GM12878 (cell line): Measurements from ENCODE around the gene DLK2. TPM values are rescaled to one million over a fixed set of nuclear protein-coding genes. Genes with fewer than 3 reads are reported as not detected.
"Not testable (repeated sequence)": the region's sequence is repeated elsewhere in the genome, so short reads cannot be mapped to it uniquely, and the experiment has no call there.

ENCODE experiments used
- ATAC-seq: fragments of 200-7000 bp; cut with Tn5 transposase; 3 replicates; pipeline ENCODE4 v1.9.1; 2020; ENCODE audit warnings: mild to moderate bottlenecking, moderate library complexity
- BruUV-seq: library from RNA; stranded (reverse); fragments of 400-500 nt; replicated peaks from 2 replicates; lab custom pipeline; 2021; lab: Mats Ljungman, UMichigan
- CTCF ChIA-PET: fragments of 300-600 bp; sonication (Branson Sonifier 250); formaldehyde crosslinking; extraction: SDS; loops from one replicate; lab custom pipeline; 2021; ENCODE audit warnings: inconsistent platforms; lab: Yijun Ruan, JAX
- POLR2A ChIA-PET: fragments of 350-600 bp; formaldehyde crosslinking; extraction: SDS; loops from one replicate; lab custom pipeline; 2021; ENCODE audit warnings: inconsistent platforms; lab: Charles Lee
- RAD21 ChIA-PET: fragments of 300-600 bp; sonication (Branson Sonifier 250); formaldehyde crosslinking; loops from one replicate; lab custom pipeline; 2023; ENCODE audit warnings: antibody characterized with exemption; ENCODE audit not compliant: unreplicated experiment; lab: Charles Lee
- SMC1A ChIA-PET: fragments of 300-600 bp; sonication (Branson Sonifier 250); formaldehyde crosslinking; loops from one replicate; lab custom pipeline; 2023; ENCODE audit not compliant: unreplicated experiment, uncharacterized antibody; lab: Charles Lee
- DNase-seq: peaks from one replicate; pipeline ENCODE4 v3.0.0-alpha.2; 2011; ENCODE audit warnings: low read depth, low spot score
- FAIRE-seq: peaks from 3 replicates; lab custom pipeline; 2011; peaks lifted over from hg19 to GRCh38; lab: Jason Lieb, UNC
- H2AFZ ChIP-seq: 2 replicates; pipeline ENCODE4 v1.6.0; 2011; ENCODE audit warnings: low read depth, low read length, control low read depth; ENCODE audit not compliant: control insufficient read depth
- H3K27ac ChIP-seq: 2 replicates; pipeline ENCODE4 v1.5.1; 2011; ENCODE audit warnings: control low read depth; ENCODE audit not compliant: control insufficient read depth, insufficient read depth
- H3K27me3 ChIP-seq, 2 experiments: replicated peaks in 1 of 2; 2 replicates each; pipeline versions ENCODE4 v1.6.0 to v1.6.1; 2011; ENCODE audit warnings: low read length in 1 of 2; ENCODE audit not compliant: control insufficient read depth in 2 of 2, insufficient read depth in 2 of 2
- H3K36me3 ChIP-seq, 2 experiments: 2 replicates each; pipeline ENCODE4 v1.5.1; 2011; ENCODE audit warnings: low read length in 1 of 2; ENCODE audit not compliant: control insufficient read depth in 2 of 2, insufficient read depth in 2 of 2
- H3K4me1 ChIP-seq: 2 replicates; pipeline ENCODE4 v1.6.1; 2011; ENCODE audit warnings: mild to moderate bottlenecking, low read length, moderate library complexity, mixed read lengths; ENCODE audit not compliant: control insufficient read depth, insufficient read depth
- H3K4me2 ChIP-seq: 2 replicates; pipeline ENCODE4 v1.6.0; 2011; ENCODE audit warnings: control low read depth; ENCODE audit not compliant: control insufficient read depth, insufficient read depth
- H3K4me3 ChIP-seq: fragments of 200-600 bp; sonication (generic); 2 replicates; pipeline ENCODE4 v1.5.1; 2016
- H3K79me2 ChIP-seq: 2 replicates; pipeline ENCODE4 v1.6.0; 2011; ENCODE audit warnings: low read length; ENCODE audit not compliant: control insufficient read depth, insufficient read depth
- H3K9ac ChIP-seq: 2 replicates; pipeline ENCODE4 v1.8.0; 2011; ENCODE audit warnings: low read length, control low read depth, mixed read lengths; ENCODE audit not compliant: control insufficient read depth, insufficient read depth
- H3K9me3 ChIP-seq: replicated peaks from 3 replicates; pipeline ENCODE4 v1.5.1; 2011; ENCODE audit warnings: mild to moderate bottlenecking, low read length; ENCODE audit not compliant: control insufficient read depth, insufficient read depth
- H4K20me1 ChIP-seq: 2 replicates; pipeline ENCODE4 v1.6.0; 2011; ENCODE audit not compliant: control insufficient read depth, insufficient read depth
- ATF7 ChIP-seq: fragments of 450-650 bp; IDR thresholded peaks from 2 replicates; pipeline ENCODE4 v1.6.1; 2016; ENCODE audit warnings: low read depth, mild to moderate bottlenecking
- BHLHE40 ChIP-seq, 2 experiments: fragments of 450-650 bp in 1 of 2; IDR thresholded peaks; 2 replicates each; pipeline ENCODE4 v1.6.1; 2011 to 2017; ENCODE audit warnings: low read depth in 2 of 2, borderline replicate concordance in 1 of 2, improper control_type of control experiment in 1 of 2, low read length in 1 of 2, mild to moderate bottlenecking in 1 of 2
- CBX5 ChIP-seq: sonication (generic); IDR thresholded peaks from 2 replicates; pipeline ENCODE4 v1.6.1; 2016; ENCODE audit warnings: low read depth, moderate library complexity, mild to moderate bottlenecking, inconsistent platforms
- EED ChIP-seq: sonication (generic); IDR thresholded peaks from 2 replicates; pipeline ENCODE4 v1.6.1; 2016; ENCODE audit warnings: antibody characterized with exemption, low read depth
- ETV6 ChIP-seq, 2 experiments: fragments of 450-650 bp in 1 of 2; IDR thresholded peaks in 1 of 2; conservative IDR thresholded peaks in 1 of 2; 2 replicates each; pipeline ENCODE4 v1.6.1; 2014; ENCODE audit warnings: antibody characterized with exemption in 1 of 2, borderline replicate concordance in 1 of 2, low read depth in 1 of 2, mild to moderate bottlenecking in 1 of 2, moderate library complexity in 1 of 2
- FOXM1 ChIP-seq: IDR thresholded peaks from 2 replicates; pipeline ENCODE4 v1.6.1; 2012; ENCODE audit warnings: low read depth, mild to moderate bottlenecking, inconsistent platforms, low read length, moderate library complexity
- NR2F1 ChIP-seq: fragments of 450-650 bp; conservative IDR thresholded peaks from 2 replicates; pipeline ENCODE4 v1.6.1; 2017; ENCODE audit warnings: mild to moderate bottlenecking
- RAD21 ChIP-seq: IDR thresholded peaks from 2 replicates; pipeline ENCODE4 v1.6.1; 2011; ENCODE audit warnings: mild to moderate bottlenecking, low read depth, low read length, moderate library complexity; ENCODE audit not compliant: insufficient read depth
- RFX5 ChIP-seq: IDR thresholded peaks from 2 replicates; pipeline ENCODE4 v1.6.1; 2011; ENCODE audit warnings: low read depth, low read length, improper control_type of control experiment
- SMARCA5 ChIP-seq: fragments of 450-650 bp; IDR thresholded peaks from 2 replicates; pipeline ENCODE4 v1.6.1; 2017; ENCODE audit warnings: mild to moderate bottlenecking
- SREBF2 ChIP-seq: IDR thresholded peaks from 2 replicates; pipeline ENCODE4 v1.6.1; 2012; ENCODE audit warnings: mild to moderate bottlenecking, low read length
- SRF ChIP-seq, 2 experiments: IDR thresholded peaks; 2 replicates each; pipeline ENCODE4 v1.6.1; 2011; ENCODE audit warnings: low read depth in 2 of 2, low read length in 2 of 2, mild to moderate bottlenecking in 1 of 2, moderate library complexity in 1 of 2
- ZBED1 ChIP-seq: IDR thresholded peaks from 2 replicates; pipeline ENCODE4 v1.6.1; 2016; ENCODE audit warnings: borderline replicate concordance
- ZNF274 ChIP-seq: IDR thresholded peaks from one replicate; pipeline ENCODE4 v1.8.0; 2011; ENCODE audit not compliant: insufficient read length, insufficient read depth
- WGBS: methylation state at CpG from one replicate; pipeline ENCODE4 v1.1.6; 2016; ENCODE audit warnings: low lambda C conversion rate; ENCODE audit not compliant: insufficient replicate concordance, insufficient coverage; ENCODE audit errors: missing lambda C conversion rate; 5-methylcytosine and 5-hydroxymethylcytosine counted together
- in situ Hi-C: fragments of 300-500 bp; cut with MboI; formaldehyde crosslinking; loops from 9 replicates; pipeline ENCODE4 v1.14.3; 2018; ENCODE audit warnings: mixed read lengths
- intact Hi-C: fragments of 100-400 bp; cut with micrococcal nuclease; formaldehyde crosslinking; loops from one replicate; pipeline ENCODE4 v1.14.2; 2022; ENCODE audit not compliant: unreplicated experiment
- polyA plus RNA-seq, 11 experiments: library from polyadenylated mRNA; depleted of rRNA in 4 of 11; unstranded in 6 of 11; stranded (reverse) in 5 of 11; fragments of >200 nt; fragmentation: Nextera tagmentation in 4 of 11; fragmentation: Illumina TruSeq in 1 of 11; extraction: Ambion mirVana in 4 of 11; extraction: Trizol in 1 of 11; gene quantifications; 1 replicate in 1 of 11; 2 replicates in 10 of 11; pipeline versions ENCODE4 v1.2.1 to v1.2.3, GENCODE V29; 2011 to 2016; ENCODE audit warnings: inconsistent platforms in 2 of 11, missing spikeins in 2 of 11, low read depth in 1 of 11
- total RNA-seq, 4 experiments: library from RNA; depleted of rRNA in 3 of 4; stranded (reverse); fragments of >200 nt in 3 of 4; fragmentation: Illumina TruSeq in 1 of 4; extraction: Trizol in 1 of 4; gene quantifications; 2 replicates each; pipeline versions ENCODE4 v1.2.1 to v1.2.3, GENCODE V29; 2013 to 2021
- TF ChIP-seq, protein P1 (sequence below): IDR thresholded peaks from 2 replicates; pipeline ENCODE4 v1.6.1; 2011; ENCODE audit warnings: mild to moderate bottlenecking, low read depth, low read length, moderate library complexity; ENCODE audit not compliant: insufficient replicate concordance

DLK2 gene
- total and polyA plus RNA-seq, 10 of the 15 experiments (the other 5 are each of a cell fraction or from before 2014, with no cell fraction given), result 0.03 to 0.55 (median 0.38) TPM; not detected in 4

DNA sequence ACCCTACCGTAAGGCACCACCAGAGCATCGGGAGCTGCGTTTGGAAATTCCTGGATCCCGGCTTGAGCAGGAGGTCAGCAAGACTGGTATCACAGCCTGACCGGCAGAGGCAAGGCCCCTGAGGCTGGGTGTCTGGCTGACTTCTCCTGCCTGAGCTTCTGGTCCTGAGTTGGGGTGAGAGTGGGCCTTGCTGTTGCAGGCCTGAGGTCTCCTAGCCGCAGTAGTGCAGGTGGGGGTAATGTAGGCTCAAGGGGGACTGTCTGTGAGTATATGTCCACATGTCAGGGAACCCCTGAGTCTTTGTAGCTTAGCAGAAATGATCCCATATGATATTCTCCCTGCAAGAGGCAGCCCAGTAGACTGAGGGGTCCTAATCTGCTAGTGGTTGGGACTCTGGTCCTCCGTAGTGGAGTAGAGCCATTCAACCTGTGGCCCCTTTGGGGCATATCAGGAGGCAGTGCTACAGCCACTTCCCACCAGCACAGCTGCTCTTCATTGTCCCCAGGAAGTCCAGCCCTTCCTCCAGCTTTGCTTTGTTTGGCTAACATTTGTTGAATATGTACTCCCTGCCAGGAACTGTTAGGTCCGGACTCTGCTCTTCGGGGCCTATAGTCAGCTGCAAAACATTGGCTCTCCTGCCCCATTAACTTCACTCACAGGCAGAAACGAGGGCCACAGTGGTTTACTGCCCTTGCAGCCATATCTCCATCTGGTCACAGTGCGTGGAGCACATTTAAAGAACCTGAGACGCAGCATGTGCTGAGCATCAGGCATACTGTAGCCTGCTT lies 43.9 kb upstream of the DLK2 start:
- Histone ChIP-seq H3K4me1 (no peaks in the 10 kb centered on the region), H3K27me3 (no peaks in the 10 kb centered on the region), H3K36me3 (peaks cover 14 to 20% of the 10 kb centered on the region in 2 experiments; a peak in 3 of 4 replicates), H2AFZ (no peak overlapping the region), H4K20me1 (no peaks in the 10 kb centered on the region; the same call in 1 of the 2 replicates), H3K9me3 (no peaks in the 10 kb centered on the region), H3K79me2 (no peaks in the 10 kb centered on the region), H3K27ac (no peak overlapping the region), H3K4me2 (no peak overlapping the region), H3K9ac (no peak overlapping the region), H3K4me3 (no peak overlapping the region)
- TF ChIP-seq, protein P1, sequence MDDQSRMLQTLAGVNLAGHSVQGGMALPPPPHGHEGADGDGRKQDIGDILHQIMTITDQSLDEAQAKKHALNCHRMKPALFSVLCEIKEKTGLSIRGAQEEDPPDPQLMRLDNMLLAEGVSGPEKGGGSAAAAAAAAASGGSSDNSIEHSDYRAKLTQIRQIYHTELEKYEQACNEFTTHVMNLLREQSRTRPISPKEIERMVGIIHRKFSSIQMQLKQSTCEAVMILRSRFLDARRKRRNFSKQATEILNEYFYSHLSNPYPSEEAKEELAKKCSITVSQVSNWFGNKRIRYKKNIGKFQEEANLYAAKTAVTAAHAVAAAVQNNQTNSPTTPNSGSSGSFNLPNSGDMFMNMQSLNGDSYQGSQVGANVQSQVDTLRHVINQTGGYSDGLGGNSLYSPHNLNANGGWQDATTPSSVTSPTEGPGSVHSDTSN, result no peak
- TF ChIP-seq ETV6 (conservative IDR thresholded peaks at IDR 0.05 in 1 of 2, IDR thresholded peaks at IDR 0.05 in 1 of 2; ENCODE audit: borderline replicate concordance in 1 of 2, low read depth in 1 of 2) (no peak), CBX5 (no peak), SMARCA5 (no peak), RAD21 (no peak), ZNF274 (no peak), FOXM1 (no peak), BHLHE40 (IDR thresholded peaks at IDR 0.05; ENCODE audit: borderline replicate concordance in 1 of 2, low read depth in 2 of 2, low read length in 1 of 2) (no peak), ZBED1 (no peak), SRF (IDR thresholded peaks at IDR 0.05; ENCODE audit: low read depth in 2 of 2, low read length in 2 of 2) (no peak), EED (no peak), RFX5 (no peak), SREBF2 (no peak), NR2F1 (no peak), ATF7 (no peak)
- intact Hi-C loops (no loop called here), in situ Hi-C loops (no loop called here)
- SMC1A ChIA-PET, result no interaction called here
- no peak for ATAC-seq
- WGBS, result 92% methylated on average over 12 of the region's 12 CpGs
- POLR2A ChIA-PET, result interaction anchor here (0.8 kb wide), 1 partner anchor 23 kb away, joined by 3 read pairs; no protein-coding TSS in a partner anchor
- RAD21 ChIA-PET, result no interaction called here
- DNase-seq, result no peak
- CTCF ChIA-PET, result interaction anchor here (0.8 to 1.1 kb wide), 2 partner anchors 8 to 12 kb away, joined by 3 read pairs; no protein-coding TSS in a partner anchor
- FAIRE-seq, result no peak
- no TSS peak for BruUV-seq

DNA sequence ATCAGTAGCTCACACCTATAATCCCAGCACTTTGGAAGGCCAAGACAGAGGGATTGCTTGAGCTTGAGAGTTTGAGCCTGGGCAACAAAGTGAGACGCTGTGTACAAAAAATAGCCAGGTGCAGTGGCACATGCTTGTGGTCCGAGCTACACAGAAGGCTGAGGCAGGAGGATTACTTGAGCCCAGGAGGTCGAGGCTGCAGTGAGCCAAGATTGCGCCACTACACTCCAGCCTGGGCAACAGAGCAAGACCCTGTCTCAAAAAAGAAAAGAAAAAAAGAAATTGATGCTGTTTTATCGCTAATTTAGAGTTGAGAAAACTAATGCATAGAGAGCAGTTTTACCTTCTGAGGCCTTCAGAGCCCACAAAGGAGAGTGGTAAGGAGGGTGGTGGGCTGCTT lies 42.9 kb upstream of the DLK2 start:
- SMC1A ChIA-PET, RAD21 ChIA-PET, in situ Hi-C loops, H3K27ac ChIP-seq, ATAC-seq, H4K20me1 ChIP-seq, H3K4me2 ChIP-seq, H3K4me1 ChIP-seq, H3K9me3 ChIP-seq, BruUV-seq, intact Hi-C loops, H3K79me2 ChIP-seq, H3K4me3 ChIP-seq, H3K9ac ChIP-seq, POLR2A ChIA-PET, FAIRE-seq, DNase-seq, H2AFZ ChIP-seq, H3K27me3 ChIP-seq: not testable (repeated sequence)
- 99% methylated on average over 5 of the region's 5 CpGs for WGBS
- peaks cover 13 to 16% of the 10 kb centered on the region in 2 experiments; a peak in 3 of 4 replicates for H3K36me3 ChIP-seq
- CTCF ChIA-PET, result interaction anchor here (7.6 kb wide), 1 partner anchor 9 kb away, joined by 70 read pairs; the partner anchor contains the start of gene LRRC73
